ENCODE measurements around the gene ACBD4.

- no peak for TF ChIP-seq CTCF (conservative IDR thresholded peaks at IDR 0.05; ENCODE audit: low read depth, low read length)
- TF ChIP-seq POLR2A (IDR thresholded peaks at IDR 0.05; ENCODE audit: low read depth, low read length) = no peak
- no peak for TF ChIP-seq MAFK (IDR thresholded peaks at IDR 0.05; ENCODE audit: low read depth, low read length)
- TF ChIP-seq RCOR1 (IDR thresholded peaks at IDR 0.05; ENCODE audit: insufficient replicate concordance, low read length) = no peak
Measured at GRCh38 chr17:45096926-45097325, 38.6 kb upstream of the ACBD4 start.

Data from IMR-90 (cell line).